ENCODE measurements around the gene CPZ.

GRCh38 chr4:8575457-8575856 is 17.1 kb upstream of the CPZ start:
- TF ChIP-seq EZH2 (IDR thresholded peaks at IDR 0.05; ENCODE audit: insufficient read depth, poor library complexity, severe bottlenecking) (no peak), EZH2phosphoT487 (IDR thresholded peaks at IDR 0.05; ENCODE audit: insufficient read depth, low read depth) (no peak)
